GM06990 (cell line): ENCODE measurements around the gene KCTD19.
"Not testable (repeated sequence)": the region's sequence is repeated elsewhere in the genome, so short reads cannot be mapped to it uniquely, and the experiment has no call there.

Experiments used
- DNase-seq: peaks from one replicate; pipeline ENCODE4 v3.0.0-alpha.2; 2011; ENCODE audit not compliant: insufficient read length; ENCODE audit errors: extremely low read depth
- H3K27me3 ChIP-seq: replicated peaks from 2 replicates; pipeline ENCODE4 v1.6.0; 2011; ENCODE audit warnings: low read length; ENCODE audit not compliant: control insufficient read depth, insufficient read depth
- H3K36me3 ChIP-seq: 2 replicates; pipeline ENCODE4 v1.5.1; 2011; ENCODE audit warnings: low read length; ENCODE audit not compliant: control insufficient read depth, insufficient read depth
- H3K4me3 ChIP-seq: replicated peaks from 2 replicates; pipeline ENCODE4 v1.5.1; 2011; ENCODE audit warnings: low read depth, mild to moderate bottlenecking, control low read depth, low read length
- CTCF ChIP-seq: IDR thresholded peaks from 2 replicates; pipeline ENCODE4 v1.5.1; 2011; ENCODE audit warnings: low read length, control low read depth, mild to moderate bottlenecking, inconsistent platforms; ENCODE audit not compliant: insufficient read depth, poor library complexity, severe bottlenecking

Gene KCTD19

GRCh38 chr16:67326472-67327309, at the start of gene KCTD19, which contains the start of gene LRRC36:
Gene KCTD19 (minus strand): TSS chr16:67326741. CDS start chr16:67326707, 34 bp downstream.
Gene LRRC36 (plus strand): TSS chr16:67326815. CDS start chr16:67326863, 48 bp downstream.
- no peaks in the 10 kb centered on the region for H3K36me3 ChIP-seq
- peak; percentile 72 for DNase-seq
- no peaks in the 10 kb centered on the region for H3K27me3 ChIP-seq
- TF ChIP-seq CTCF: peak; percentile 59
- H3K4me3 ChIP-seq: peak within 1 kb of the TSS; percentile 61

- DNase-seq, H3K4me3 ChIP-seq, H3K36me3 ChIP-seq, H3K27me3 ChIP-seq: not testable (repeated sequence)
Measured at GRCh38 chr16:67376012-67376411, 49.5 kb upstream of the KCTD19 start.

GRCh38 chr16:67372664-67373063, 46.1 kb upstream of the KCTD19 start:
- peak; percentile 25 for TF ChIP-seq CTCF
- H3K4me3 ChIP-seq: no peak overlapping the region
- H3K36me3 ChIP-seq: no peaks in the 10 kb centered on the region
- no peaks in the 10 kb centered on the region; the same call in none of the 2 replicates for H3K27me3 ChIP-seq
- DNase-seq: no peak

GRCh38 chr16:67370661-67371060, 44.1 kb upstream of the KCTD19 start:
- no peaks in the 10 kb centered on the region for H3K36me3 ChIP-seq
- TF ChIP-seq CTCF: no peak
- H3K4me3 ChIP-seq: no peak overlapping the region
- no peaks in the 10 kb centered on the region; the same call in none of the 2 replicates for H3K27me3 ChIP-seq
- no peak for DNase-seq

GRCh38 chr16:67364600-67365235, 38.2 kb upstream of the KCTD19 start:
- TF ChIP-seq CTCF: no peak
- DNase-seq: no peak
- H3K27me3 ChIP-seq: no peaks in the 10 kb centered on the region; the same call in 1 of the 2 replicates
- no peak overlapping the region for H3K4me3 ChIP-seq
- H3K36me3 ChIP-seq: no peaks in the 10 kb centered on the region

GRCh38 chr16:67361038-67361437, 34.5 kb upstream of the KCTD19 start:
- no peaks in the 10 kb centered on the region for H3K27me3 ChIP-seq
- TF ChIP-seq CTCF: no peak
- no peak overlapping the region for H3K4me3 ChIP-seq
- no peak for DNase-seq
- no peaks in the 10 kb centered on the region for H3K36me3 ChIP-seq

- DNase-seq: not testable (repeated sequence)
Measured at GRCh38 chr16:67359540-67360269, 33.2 kb upstream of the KCTD19 start.

More at GRCh38 chr16:67359540-67360269, 33.2 kb upstream of the KCTD19 start:
- not testable (repeated sequence) for H3K36me3 ChIP-seq, H3K27me3 ChIP-seq, H3K4me3 ChIP-seq
